Panc1 (cell line): Measurements from ENCODE around the gene SLITRK3. TPM values are rescaled to one million over a fixed set of nuclear protein-coding genes. Genes with fewer than 3 reads are reported as not detected.

Experiments
- total RNA-seq: library from RNA; stranded (reverse); gene quantifications from one replicate; pipeline ENCODE4 v1.2.1, GENCODE V29; 2021; ENCODE audit not compliant: unreplicated experiment

SLITRK3 gene
- total RNA-seq, 1 experiment from 2014 or later, result not detected

Other genes with a start within 250 kb of the SLITRK3 start
- not detected for gene SI, start 117.9 kb downstream of the SLITRK3 start, total RNA-seq